Central memory CD8-positive, alpha-beta T cell (primary cell): Measurements from ENCODE around the gene STT3A.
A peak's percentile ranks its signal among the peaks of the same experiment; 100 is the strongest.
"Not testable (repeated sequence)": the region's sequence is repeated elsewhere in the genome, so short reads cannot be mapped to it uniquely, and the experiment has no call there.

ENCODE experiments used
- ATAC-seq: fragments of 150-1000 bp; cut with Tn5 transposase; replicated peaks from 2 replicates; pipeline ENCODE4 v1.10.0; 2022; ENCODE audit warnings: mild to moderate bottlenecking, moderate FRiP score, moderate number of reproducible peaks; ENCODE audit not compliant: poor library complexity, severe bottlenecking; ENCODE audit errors: extremely low read depth
- DNase-seq, 2 donors: peaks; one replicate each; pipeline ENCODE4 v3.0.0; 2021; ENCODE audit warnings: low spot score in 2 of 2
- H3K27ac Mint-ChIP-seq: one replicate; pipeline ENCODE4 v1.8.0; 2022; ENCODE audit warnings: low read depth, mild to moderate bottlenecking, moderate library complexity, mixed read lengths
- H3K27me3 Mint-ChIP-seq: one replicate; pipeline ENCODE4 v1.8.0; 2022; ENCODE audit warnings: mixed read lengths
- H3K36me3 Mint-ChIP-seq: one replicate; pipeline ENCODE4 v1.8.0; 2022; ENCODE audit warnings: mild to moderate bottlenecking, moderate library complexity, mixed read lengths; ENCODE audit not compliant: insufficient read depth
- H3K4me1 Mint-ChIP-seq: one replicate; pipeline ENCODE4 v1.8.0; 2022; ENCODE audit warnings: mixed read lengths
- H3K4me3 Mint-ChIP-seq: one replicate; pipeline ENCODE4 v1.8.0; 2022; ENCODE audit warnings: mild to moderate bottlenecking, moderate library complexity, mixed read lengths
- H3K9me3 Mint-ChIP-seq: one replicate; pipeline ENCODE4 v1.8.0; 2022; ENCODE audit warnings: mixed read lengths

Gene STT3A

GRCh38 chr11:125569915-125570621 lies 22.6 kb upstream of the STT3A start:
- Mint-ChIP-seq H3K27me3 (no peaks in the 10 kb centered on the region), H3K4me1 (peaks cover 25% of the 10 kb centered on the region), H3K27ac (peak overlapping the region; percentile 92), H3K4me3 (peak overlapping the region; percentile 96), H3K36me3 (peaks cover 32% of the 10 kb centered on the region), H3K9me3 (no peaks in the 10 kb centered on the region)
- no peak for ATAC-seq
- no peak for DNase-seq

- Mint-ChIP-seq H3K36me3 (peaks cover 39% of the 10 kb centered on the region), H3K4me3 (peak overlapping the region; percentile 96), H3K27ac (peak overlapping the region; percentile 92), H3K27me3 (no peaks in the 10 kb centered on the region), H3K9me3 (no peaks in the 10 kb centered on the region), H3K4me1 (peaks cover 27% of the 10 kb centered on the region)
- no peak for ATAC-seq
- DNase-seq: no peak
Measured at GRCh38 chr11:125570952-125571351, 21.7 kb upstream of the STT3A start.

DNA sequence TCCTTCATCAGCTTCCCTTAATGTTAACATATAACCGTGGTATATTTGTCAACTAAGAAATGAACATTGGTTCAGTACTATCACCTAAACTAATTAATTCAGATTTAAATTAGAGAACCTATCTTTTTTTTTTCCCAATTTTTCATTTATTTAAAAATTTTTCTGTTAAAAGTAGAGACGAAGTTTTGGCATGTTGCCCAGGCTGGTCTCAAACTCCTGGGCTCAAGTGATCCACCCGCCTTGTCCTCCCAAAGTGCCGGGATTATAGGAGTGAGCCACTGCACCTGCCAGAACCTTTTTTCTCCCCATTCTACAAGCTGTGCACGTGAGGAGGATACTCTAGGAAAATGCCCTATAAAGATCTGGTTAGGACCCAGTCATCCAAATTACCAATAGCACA lies 19.7 kb upstream of the STT3A start:
- Mint-ChIP-seq H3K9me3 (no peaks in the 10 kb centered on the region), H3K27me3 (no peaks in the 10 kb centered on the region), H3K36me3 (peaks cover 52% of the 10 kb centered on the region), H3K4me1 (peaks cover 27% of the 10 kb centered on the region), H3K4me3 (no peak overlapping the region), H3K27ac (peak overlapping the region; percentile 35)
- DNase-seq (no peak), ATAC-seq (no peak)

- not testable (repeated sequence) for H3K4me1 Mint-ChIP-seq, H3K27ac Mint-ChIP-seq, H3K9me3 Mint-ChIP-seq, H3K4me3 Mint-ChIP-seq, ATAC-seq, H3K27me3 Mint-ChIP-seq, DNase-seq
- peaks cover 73% of the 10 kb centered on the region for H3K36me3 Mint-ChIP-seq
Measured at GRCh38 chr11:125577181-125577580, 15.5 kb upstream of the STT3A start.

GRCh38 chr11:125578783-125579182 lies 13.9 kb upstream of the STT3A start:
- Mint-ChIP-seq H3K27ac (no peak overlapping the region), H3K36me3 (peaks cover 74% of the 10 kb centered on the region), H3K4me3 (no peak overlapping the region), H3K9me3 (no peaks in the 10 kb centered on the region), H3K27me3 (no peaks in the 10 kb centered on the region), H3K4me1 (peaks cover 5% of the 10 kb centered on the region)
- DNase-seq (no peak), ATAC-seq (no peak)

- Mint-ChIP-seq H3K9me3 (no peaks in the 10 kb centered on the region), H3K4me3 (no peak overlapping the region), H3K27me3 (no peaks in the 10 kb centered on the region), H3K27ac (no peak overlapping the region), H3K36me3 (peaks cover 74% of the 10 kb centered on the region), H3K4me1 (peaks cover 4% of the 10 kb centered on the region)
- DNase-seq: no peak
- no peak for ATAC-seq
Measured at GRCh38 chr11:125579811-125580210, 12.8 kb upstream of the STT3A start.

DNA sequence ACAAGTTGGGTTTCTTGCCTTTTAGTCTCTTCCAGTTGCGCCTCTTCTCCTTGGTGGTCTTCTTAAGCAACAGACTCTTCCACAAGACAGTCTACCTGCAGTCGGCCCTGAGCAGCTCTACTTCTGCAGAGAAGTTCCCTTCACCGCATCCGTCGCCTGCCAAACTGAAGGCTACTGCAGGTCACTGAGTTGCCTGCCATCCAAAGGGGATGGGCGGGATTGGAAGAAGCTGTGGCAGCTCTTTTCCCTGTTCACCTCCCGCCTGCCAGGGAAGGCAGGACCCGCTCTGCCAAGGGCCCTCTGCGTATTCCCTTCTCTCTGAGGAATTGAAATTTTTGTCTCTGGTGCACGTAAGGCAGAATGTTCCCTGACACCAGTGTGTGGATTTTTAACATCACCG lies 9.2 kb upstream of the STT3A start:
- H3K27ac Mint-ChIP-seq: no peak overlapping the region
- no peaks in the 10 kb centered on the region for H3K27me3 Mint-ChIP-seq
- no peak overlapping the region for H3K4me3 Mint-ChIP-seq
- H3K4me1 Mint-ChIP-seq: no peaks in the 10 kb centered on the region
- peaks cover 47% of the 10 kb centered on the region for H3K36me3 Mint-ChIP-seq
- DNase-seq (no peak), ATAC-seq (no peak)
- no peaks in the 10 kb centered on the region for H3K9me3 Mint-ChIP-seq

DNA sequence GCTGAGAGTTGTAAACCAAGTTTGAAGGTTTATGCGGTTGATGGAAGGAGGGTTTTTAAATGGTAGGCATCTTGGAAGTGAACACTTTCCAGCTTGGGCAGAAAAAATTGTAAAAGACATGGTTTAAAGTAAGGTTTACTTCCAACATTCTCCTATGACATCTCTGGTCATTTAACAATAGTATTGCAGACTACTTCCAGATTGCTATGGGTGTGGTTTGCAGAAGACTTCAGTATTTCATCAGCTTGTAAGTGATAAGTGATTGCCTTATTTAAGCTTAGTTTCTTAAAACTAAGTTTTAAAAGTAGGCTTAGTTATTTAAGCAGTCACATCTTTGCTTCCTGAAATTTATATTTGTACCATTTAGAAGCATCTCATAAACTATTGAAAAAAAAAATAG lies 7.2 kb upstream of the STT3A start:
- no peaks in the 10 kb centered on the region for H3K4me1 Mint-ChIP-seq
- no peak overlapping the region for H3K27ac Mint-ChIP-seq
- DNase-seq (no peak), ATAC-seq (no peak)
- H3K27me3 Mint-ChIP-seq: no peaks in the 10 kb centered on the region
- H3K4me3 Mint-ChIP-seq: no peak overlapping the region
- H3K9me3 Mint-ChIP-seq: no peaks in the 10 kb centered on the region
- peaks cover 34% of the 10 kb centered on the region for H3K36me3 Mint-ChIP-seq

DNA sequence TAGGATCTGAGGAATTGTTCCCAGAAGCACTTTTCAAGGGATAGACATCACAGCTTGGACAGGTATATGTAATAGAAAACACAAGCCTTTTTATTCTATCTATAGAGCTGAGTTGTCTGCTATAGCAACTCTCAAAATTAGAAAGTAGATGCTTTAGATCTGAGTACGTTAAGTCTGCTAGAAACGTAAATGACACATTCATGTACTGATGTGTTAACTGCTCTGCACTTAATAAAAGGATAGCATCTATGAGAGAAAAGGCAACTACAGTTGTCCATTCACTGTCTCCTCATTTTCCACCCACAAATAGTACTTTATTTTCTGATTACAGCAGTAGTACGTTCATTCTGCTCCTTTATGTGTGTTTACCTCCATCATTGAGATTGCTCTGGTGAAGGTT lies 6.0 kb upstream of the STT3A start:
- no peak for DNase-seq
- ATAC-seq: no peak
- peaks cover 29% of the 10 kb centered on the region for H3K36me3 Mint-ChIP-seq
- peak overlapping the region; percentile 67 for H3K27ac Mint-ChIP-seq
- H3K9me3 Mint-ChIP-seq: no peaks in the 10 kb centered on the region
- no peak overlapping the region for H3K4me3 Mint-ChIP-seq
- peaks cover 4% of the 10 kb centered on the region for H3K4me1 Mint-ChIP-seq
- H3K27me3 Mint-ChIP-seq: no peaks in the 10 kb centered on the region

DNA sequence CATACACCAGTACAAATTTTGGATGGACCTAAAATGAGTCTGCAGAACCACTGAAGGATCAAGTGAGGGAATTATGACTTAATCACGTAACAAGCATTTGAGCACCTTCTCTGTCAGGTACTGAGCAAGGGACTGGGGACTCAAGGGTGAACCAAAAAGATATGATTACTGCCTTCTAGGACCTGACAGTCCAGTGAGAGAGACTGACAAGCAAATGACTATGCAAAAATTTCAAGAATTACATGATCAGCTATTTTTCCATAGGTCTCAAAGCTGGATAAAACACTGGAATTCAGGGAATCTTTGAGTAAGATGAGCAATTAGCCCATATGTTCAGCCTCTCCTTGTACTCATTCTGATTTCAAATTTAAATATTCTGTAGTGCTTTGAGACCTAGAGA lies 5.2 kb upstream of the STT3A start:
- H3K36me3 Mint-ChIP-seq: peaks cover 30% of the 10 kb centered on the region
- DNase-seq: no peak
- H3K27me3 Mint-ChIP-seq: no peaks in the 10 kb centered on the region
- H3K9me3 Mint-ChIP-seq: no peaks in the 10 kb centered on the region
- no peak for ATAC-seq
- no peak overlapping the region for H3K27ac Mint-ChIP-seq
- H3K4me3 Mint-ChIP-seq: no peak overlapping the region
- peaks cover 11% of the 10 kb centered on the region for H3K4me1 Mint-ChIP-seq

DNA sequence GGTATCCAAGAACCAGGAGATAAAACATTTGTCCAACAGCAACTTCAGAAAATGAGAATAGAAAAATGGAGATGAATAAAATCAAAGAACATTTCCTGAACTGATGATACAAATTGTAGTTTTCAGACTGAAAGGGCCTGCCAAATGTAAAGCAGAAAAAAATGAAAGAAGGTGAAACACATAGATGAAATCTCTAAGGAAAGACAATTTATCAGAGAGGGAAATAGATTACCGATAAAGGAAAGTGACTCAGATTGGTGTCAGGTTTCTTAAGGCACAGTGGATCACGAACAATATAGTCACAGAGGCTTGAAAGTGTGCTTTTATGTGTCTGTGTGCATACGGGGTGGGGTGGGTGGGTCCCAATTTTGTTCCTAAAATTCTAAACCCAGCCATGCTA lies 4.1 kb upstream of the STT3A start:
- ATAC-seq (no peak), DNase-seq (no peak)
- no peaks in the 10 kb centered on the region for H3K9me3 Mint-ChIP-seq
- H3K4me1 Mint-ChIP-seq: peaks cover 21% of the 10 kb centered on the region
- no peaks in the 10 kb centered on the region for H3K27me3 Mint-ChIP-seq
- peaks cover 28% of the 10 kb centered on the region for H3K36me3 Mint-ChIP-seq
- H3K4me3 Mint-ChIP-seq: no peak overlapping the region
- no peak overlapping the region for H3K27ac Mint-ChIP-seq

DNA sequence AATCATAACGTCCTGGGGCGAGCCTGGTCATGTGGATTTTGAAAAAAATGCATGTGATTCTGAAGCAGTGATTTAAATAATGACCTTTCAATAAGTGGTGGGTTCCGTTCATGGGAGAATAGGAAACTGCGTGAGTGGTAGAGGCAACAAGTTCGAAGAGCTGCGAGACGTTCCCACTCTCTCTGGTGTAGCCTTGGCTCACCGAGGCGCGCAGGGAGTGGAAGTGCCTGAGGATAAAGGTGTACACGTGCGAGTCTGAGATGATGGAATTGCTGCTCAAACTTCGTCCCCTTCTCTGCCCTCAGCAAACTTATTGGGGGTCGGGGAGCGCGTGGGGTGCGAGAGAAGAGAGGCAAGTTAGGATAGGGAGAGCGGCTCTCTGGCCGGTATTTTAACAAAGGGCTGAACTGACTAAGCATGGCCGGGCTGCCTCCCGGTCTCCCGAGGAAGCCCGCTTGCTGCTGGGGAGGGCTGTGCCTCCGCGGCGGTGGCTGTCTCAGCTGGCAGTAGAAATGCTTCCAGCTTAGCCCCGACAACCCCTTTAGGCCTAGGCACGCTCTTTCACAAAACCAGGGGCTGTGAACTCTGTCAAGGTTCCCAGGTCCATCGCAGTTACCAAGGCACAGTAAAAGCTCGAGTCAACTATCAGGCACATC lies 875 bp upstream of the STT3A start:
- no peaks in the 10 kb centered on the region for H3K27me3 Mint-ChIP-seq
- H3K36me3 Mint-ChIP-seq: peaks cover 22% of the 10 kb centered on the region
- no peaks in the 10 kb centered on the region for H3K9me3 Mint-ChIP-seq
- H3K4me1 Mint-ChIP-seq: peaks cover 48% of the 10 kb centered on the region
- peak overlapping the region; percentile 98 for H3K27ac Mint-ChIP-seq
- H3K4me3 Mint-ChIP-seq: peak overlapping the region; percentile 89
- no peak for DNase-seq
- ATAC-seq: peak; percentile 15

- DNase-seq (no peak), ATAC-seq (no peak)
- Mint-ChIP-seq H3K27ac (peak overlapping the region; percentile 98), H3K27me3 (no peaks in the 10 kb centered on the region), H3K36me3 (peaks cover 30% of the 10 kb centered on the region), H3K4me3 (peak overlapping the region; percentile 89), H3K4me1 (peaks cover 49% of the 10 kb centered on the region), H3K9me3 (no peaks in the 10 kb centered on the region)
Measured at GRCh38 chr11:125593114-125593820, 615 bp downstream of the STT3A start.
